Panc1 (cell line): Measurements from ENCODE around the gene KRT78. TPM values are rescaled to one million over a fixed set of nuclear protein-coding genes. Genes with fewer than 3 reads are reported as not detected.

Experiments
- ATAC-seq: fragments of 200-7000 bp; cut with Tn5 transposase; 2 replicates; pipeline ENCODE4 v1.9.1; 2020; ENCODE audit warnings: mild to moderate bottlenecking, moderate library complexity
- BruUV-seq: library from RNA; stranded (reverse); fragments of 400-500 nt; replicated peaks from 2 replicates; lab custom pipeline; 2021; lab: Mats Ljungman, UMichigan
- CTCF ChIA-PET: fragments of 300-600 bp; sonication (Branson Sonifier 250); formaldehyde crosslinking; loops from one replicate; lab custom pipeline; 2022; ENCODE audit warnings: antibody characterized with exemption; lab: Charles Lee
- POLR2A ChIA-PET: fragments of 300-600 bp; sonication (Branson Sonifier 250); formaldehyde crosslinking; loops from one replicate; lab custom pipeline; 2022; ENCODE audit warnings: antibody characterized with exemption; lab: Charles Lee
- DNase-seq: peaks from one replicate; pipeline ENCODE4 v3.0.0-alpha.2; 2010; ENCODE audit warnings: low read depth, low spot score
- H3K27ac ChIP-seq: 2 replicates; pipeline ENCODE4 v1.5.1; 2011; ENCODE audit warnings: mild to moderate bottlenecking, low read length, inconsistent platforms
- H3K27me3 ChIP-seq: fragments of 200-500 bp; sonication (Bioruptor generic); 2 replicates; pipeline ENCODE4 v1.6.0; 2014; ENCODE audit warnings: low read length, inconsistent platforms; ENCODE audit not compliant: control insufficient read depth, insufficient read depth
- H3K36me3 ChIP-seq: fragments of 200-500 bp; sonication (Bioruptor generic); 2 replicates; pipeline ENCODE4 v1.5.1; 2014; ENCODE audit warnings: inconsistent platforms, mild to moderate bottlenecking, low read length, moderate library complexity; ENCODE audit not compliant: control insufficient read depth, insufficient read depth
- H3K4me1 ChIP-seq: 2 replicates; pipeline ENCODE4 v1.5.1; 2011; ENCODE audit warnings: inconsistent platforms, mild to moderate bottlenecking, low read length, moderate library complexity; ENCODE audit not compliant: control insufficient read depth, insufficient read depth
- H3K4me3 ChIP-seq, 2 experiments: 2 replicates each; pipeline ENCODE4 v1.5.1; 2011 to 2012; ENCODE audit warnings: low read depth in 2 of 2, low read length in 2 of 2, mild to moderate bottlenecking in 2 of 2, inconsistent platforms in 1 of 2, moderate library complexity in 1 of 2
- H3K9me3 ChIP-seq: fragments of 200-500 bp; sonication (Bioruptor generic); 2 replicates; pipeline ENCODE4 v1.5.1; 2014; ENCODE audit warnings: low read depth, mild to moderate bottlenecking, inconsistent platforms, low read length, moderate library complexity; ENCODE audit not compliant: control insufficient read depth, insufficient read depth
- POLR2AphosphoS5 ChIP-seq: IDR thresholded peaks from 2 replicates; pipeline ENCODE4 v1.6.1; 2012; ENCODE audit warnings: mild to moderate bottlenecking, low read depth, low read length, moderate library complexity
- SIN3A ChIP-seq: IDR thresholded peaks from 2 replicates; pipeline ENCODE4 v1.6.1; 2012; ENCODE audit warnings: low read depth, mild to moderate bottlenecking, low read length, moderate library complexity, borderline replicate concordance; ENCODE audit not compliant: insufficient read depth
- TCF7L2 ChIP-seq: IDR thresholded peaks from 2 replicates; pipeline ENCODE4 v1.6.1; 2011; ENCODE audit warnings: mild to moderate bottlenecking, low read depth, low read length, inconsistent platforms
- in situ Hi-C: cut with HindIII; loops from 2 replicates; pipeline ENCODE4 v1.10.0; 2016; ENCODE audit warnings: low sequenced_read_pairs, low pct_unique_long_range_greater_than_20kb
- intact Hi-C: fragments of 100-400 bp; cut with micrococcal nuclease; formaldehyde crosslinking; loops from one replicate; pipeline ENCODE4 v1.10.0; 2022; ENCODE audit not compliant: unreplicated experiment
- total RNA-seq: library from RNA; stranded (reverse); gene quantifications from one replicate; pipeline ENCODE4 v1.2.1, GENCODE V29; 2021; ENCODE audit not compliant: unreplicated experiment
- TF ChIP-seq, protein P1 (sequence below), 2 experiments: IDR thresholded peaks; 2 replicates each; pipeline ENCODE4 v1.6.1; 2011 to 2012; ENCODE audit warnings: low read depth in 2 of 2, control low read depth in 1 of 2, low read length in 1 of 2, mild to moderate bottlenecking in 1 of 2, moderate library complexity in 1 of 2; ENCODE audit not compliant: insufficient read depth in 1 of 2
- TF ChIP-seq, protein P2 (sequence below): fragments of 450-650 bp; IDR thresholded peaks from 2 replicates; pipeline ENCODE4 v1.5.1; 2017; ENCODE audit warnings: mild to moderate bottlenecking

KRT78 gene
- total RNA-seq, 1 experiment from 2014 or later = not detected

DNA sequence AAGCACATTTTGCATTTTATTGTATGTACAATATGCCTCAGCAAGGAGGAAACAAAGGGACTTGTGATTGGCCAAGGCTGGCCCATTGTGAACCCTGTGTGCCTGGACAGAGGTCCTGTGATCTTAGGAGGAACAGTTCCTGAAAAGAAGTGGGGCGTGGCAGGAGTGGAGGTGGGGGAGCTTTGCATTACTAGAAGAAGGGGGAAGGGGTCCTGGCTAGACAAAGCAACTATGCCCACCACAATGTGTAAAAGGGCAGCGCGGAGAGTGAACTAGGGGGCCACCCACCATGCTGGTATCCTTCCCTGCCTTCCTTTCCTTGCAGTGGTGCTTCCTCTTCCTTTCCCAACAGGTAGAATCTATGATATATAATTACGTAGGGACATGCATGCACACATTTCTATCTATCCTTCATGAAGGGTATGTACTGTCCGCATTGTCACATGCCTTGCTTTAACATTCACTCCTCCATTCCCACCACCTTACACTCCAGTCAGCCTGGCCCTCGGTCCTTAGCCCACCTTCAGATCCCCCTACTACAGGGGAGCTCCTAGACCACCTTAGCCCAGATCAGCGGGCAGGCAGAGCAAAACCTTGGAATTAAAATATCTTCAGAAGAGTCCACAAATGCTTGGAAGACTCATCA is 43.5 kb upstream of the KRT78 start:
- Histone ChIP-seq H3K9me3 (no peaks in the 10 kb centered on the region), H3K4me1 (peaks cover 25% of the 10 kb centered on the region), H3K4me3 (no peak overlapping the region), H3K36me3 (0 out of 2 replicates have a peak, but pooled peaks cover 2% of the 10 kb centered on the region), H3K27ac (peak overlapping the region; percentile 55), H3K27me3 (no peaks in the 10 kb centered on the region)
- BruUV-seq = no TSS peak
- POLR2A ChIA-PET = interaction anchor here (1.2 kb wide), 1 partner anchor 27 kb away, joined by 3 read pairs; no protein-coding TSS in a partner anchor
- TF ChIP-seq SIN3A (no peak), TCF7L2 (no peak), POLR2AphosphoS5 (no peak)
- TF ChIP-seq, protein P1, sequence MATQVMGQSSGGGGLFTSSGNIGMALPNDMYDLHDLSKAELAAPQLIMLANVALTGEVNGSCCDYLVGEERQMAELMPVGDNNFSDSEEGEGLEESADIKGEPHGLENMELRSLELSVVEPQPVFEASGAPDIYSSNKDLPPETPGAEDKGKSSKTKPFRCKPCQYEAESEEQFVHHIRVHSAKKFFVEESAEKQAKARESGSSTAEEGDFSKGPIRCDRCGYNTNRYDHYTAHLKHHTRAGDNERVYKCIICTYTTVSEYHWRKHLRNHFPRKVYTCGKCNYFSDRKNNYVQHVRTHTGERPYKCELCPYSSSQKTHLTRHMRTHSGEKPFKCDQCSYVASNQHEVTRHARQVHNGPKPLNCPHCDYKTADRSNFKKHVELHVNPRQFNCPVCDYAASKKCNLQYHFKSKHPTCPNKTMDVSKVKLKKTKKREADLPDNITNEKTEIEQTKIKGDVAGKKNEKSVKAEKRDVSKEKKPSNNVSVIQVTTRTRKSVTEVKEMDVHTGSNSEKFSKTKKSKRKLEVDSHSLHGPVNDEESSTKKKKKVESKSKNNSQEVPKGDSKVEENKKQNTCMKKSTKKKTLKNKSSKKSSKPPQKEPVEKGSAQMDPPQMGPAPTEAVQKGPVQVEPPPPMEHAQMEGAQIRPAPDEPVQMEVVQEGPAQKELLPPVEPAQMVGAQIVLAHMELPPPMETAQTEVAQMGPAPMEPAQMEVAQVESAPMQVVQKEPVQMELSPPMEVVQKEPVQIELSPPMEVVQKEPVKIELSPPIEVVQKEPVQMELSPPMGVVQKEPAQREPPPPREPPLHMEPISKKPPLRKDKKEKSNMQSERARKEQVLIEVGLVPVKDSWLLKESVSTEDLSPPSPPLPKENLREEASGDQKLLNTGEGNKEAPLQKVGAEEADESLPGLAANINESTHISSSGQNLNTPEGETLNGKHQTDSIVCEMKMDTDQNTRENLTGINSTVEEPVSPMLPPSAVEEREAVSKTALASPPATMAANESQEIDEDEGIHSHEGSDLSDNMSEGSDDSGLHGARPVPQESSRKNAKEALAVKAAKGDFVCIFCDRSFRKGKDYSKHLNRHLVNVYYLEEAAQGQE (IDR thresholded peaks at IDR 0.05; ENCODE audit: insufficient read depth in 1 of 2, low read depth in 2 of 2, low read length in 1 of 2) = no peak
- TF ChIP-seq, protein P2, sequence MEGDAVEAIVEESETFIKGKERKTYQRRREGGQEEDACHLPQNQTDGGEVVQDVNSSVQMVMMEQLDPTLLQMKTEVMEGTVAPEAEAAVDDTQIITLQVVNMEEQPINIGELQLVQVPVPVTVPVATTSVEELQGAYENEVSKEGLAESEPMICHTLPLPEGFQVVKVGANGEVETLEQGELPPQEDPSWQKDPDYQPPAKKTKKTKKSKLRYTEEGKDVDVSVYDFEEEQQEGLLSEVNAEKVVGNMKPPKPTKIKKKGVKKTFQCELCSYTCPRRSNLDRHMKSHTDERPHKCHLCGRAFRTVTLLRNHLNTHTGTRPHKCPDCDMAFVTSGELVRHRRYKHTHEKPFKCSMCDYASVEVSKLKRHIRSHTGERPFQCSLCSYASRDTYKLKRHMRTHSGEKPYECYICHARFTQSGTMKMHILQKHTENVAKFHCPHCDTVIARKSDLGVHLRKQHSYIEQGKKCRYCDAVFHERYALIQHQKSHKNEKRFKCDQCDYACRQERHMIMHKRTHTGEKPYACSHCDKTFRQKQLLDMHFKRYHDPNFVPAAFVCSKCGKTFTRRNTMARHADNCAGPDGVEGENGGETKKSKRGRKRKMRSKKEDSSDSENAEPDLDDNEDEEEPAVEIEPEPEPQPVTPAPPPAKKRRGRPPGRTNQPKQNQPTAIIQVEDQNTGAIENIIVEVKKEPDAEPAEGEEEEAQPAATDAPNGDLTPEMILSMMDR = no peak
- ATAC-seq (no peak), DNase-seq (no peak)
- CTCF ChIA-PET = no interaction called here
- in situ Hi-C loops (loop anchor here (25.0 kb wide), 1 partner anchor 95 kb away; no protein-coding TSS in a partner anchor), intact Hi-C loops (no loop called here)

DNA sequence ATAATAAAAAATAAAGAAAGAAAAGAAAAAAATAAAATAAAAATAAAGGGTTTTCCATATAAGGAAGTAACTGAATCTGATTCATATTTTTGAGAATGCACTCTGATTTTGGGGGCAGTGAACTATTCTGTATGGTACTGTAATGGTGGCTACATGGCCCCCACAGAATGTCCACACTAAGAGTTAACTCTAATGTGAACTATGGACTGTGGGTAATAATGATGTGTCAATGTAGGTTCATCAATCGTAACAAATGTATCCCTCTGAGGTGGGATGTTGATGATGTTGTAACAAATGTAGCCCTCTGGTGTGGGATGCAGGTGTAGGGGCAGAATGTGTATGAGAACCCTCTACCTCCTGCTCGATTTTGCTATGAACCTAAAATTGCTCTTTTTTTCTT is 42.2 kb upstream of the KRT78 start:
- CTCF ChIA-PET = interaction anchor here (0.6 kb wide), 1 partner anchor 90 kb away, joined by 4 read pairs; no protein-coding TSS in a partner anchor
- ATAC-seq = no peak
- TF ChIP-seq, protein P1 (IDR thresholded peaks at IDR 0.05; ENCODE audit: insufficient read depth in 1 of 2, low read depth in 2 of 2, low read length in 1 of 2) = no peak
- no peak for TF ChIP-seq POLR2AphosphoS5
- TF ChIP-seq, protein P2 = no peak
- TF ChIP-seq SIN3A = no peak
- no peak for TF ChIP-seq TCF7L2
- Histone ChIP-seq H3K4me1 (peaks cover 18% of the 10 kb centered on the region), H3K4me3 (no peak overlapping the region), H3K27me3 (no peaks in the 10 kb centered on the region), H3K9me3 (no peaks in the 10 kb centered on the region), H3K36me3 (no peaks in the 10 kb centered on the region), H3K27ac (peak overlapping the region; percentile 24; the same call in 1 of the 2 replicates)
- POLR2A ChIA-PET = interaction anchor here (0.5 to 1.2 kb wide), 2 partner anchors 26 to 822 kb away, joined by 3 to 4 read pairs; no protein-coding TSS in a partner anchor
- intact Hi-C loops (no loop called here), in situ Hi-C loops (loop anchor here (25.0 kb wide), 1 partner anchor 96 kb away; no protein-coding TSS in a partner anchor)
- BruUV-seq = no TSS peak
- DNase-seq = no peak
